Activated CD4-positive, CD25-positive, alpha-beta regulatory T cell treated with anti-CD3 and anti-CD28 coated beads, Interleukin-2, amount 50 U/mL, for 24 hours (primary cell): ENCODE results near the gene HRH1.
"Not testable (repeated sequence)": the region's sequence is repeated elsewhere in the genome, so short reads cannot be mapped to it uniquely, and the experiment has no call there.

Experiments
- ATAC-seq, 2 donors: fragments of 150-1000 bp; cut with Tn5 transposase; one replicate each; pipeline ENCODE4 v1.10.0; 2021; ENCODE audit warnings: mild to moderate bottlenecking in 1 of 2, moderate library complexity in 1 of 2

Gene HRH1

DNA sequence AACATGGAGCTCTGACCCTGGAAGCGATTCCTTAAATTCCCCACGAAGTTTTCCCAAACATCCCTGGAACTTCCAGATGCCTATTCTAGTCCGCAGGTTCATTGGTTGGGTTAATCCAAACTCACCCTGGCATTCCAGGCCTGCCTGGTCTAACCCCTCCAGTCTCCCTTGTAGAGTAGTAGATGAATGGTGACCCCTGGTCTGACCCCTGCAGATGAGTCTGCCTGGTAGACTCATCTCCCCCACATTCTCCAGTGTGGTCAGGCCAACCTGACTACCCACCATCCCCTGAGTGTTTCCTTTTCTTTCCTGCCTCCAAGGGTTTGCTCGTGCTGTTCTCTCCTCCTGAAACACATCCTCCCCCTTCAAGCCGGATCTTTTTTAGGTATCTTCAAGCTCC, 10.8 kb upstream of the HRH1 start:
- ATAC-seq: no peak

DNA sequence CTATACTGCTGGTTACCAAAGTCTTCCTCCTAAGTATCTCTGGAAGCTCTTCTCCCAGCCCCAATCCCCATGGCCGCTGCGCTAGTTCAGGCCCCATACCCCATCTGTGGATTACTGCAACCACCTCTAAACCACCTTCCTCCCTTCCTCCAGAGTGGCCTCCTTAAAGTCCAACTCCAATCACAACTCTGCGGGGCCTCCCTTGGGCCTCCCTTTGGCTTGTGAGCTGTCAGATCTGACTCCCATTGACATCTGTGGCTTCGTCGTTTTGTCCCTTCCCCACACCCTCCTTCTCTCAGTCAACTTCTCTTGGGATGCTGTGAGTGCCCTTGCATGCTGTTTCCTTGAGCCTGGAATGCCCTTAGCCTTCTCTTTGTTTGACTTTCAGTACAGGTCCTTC, 9.3 kb upstream of the HRH1 start:
- no peak for ATAC-seq

DNA sequence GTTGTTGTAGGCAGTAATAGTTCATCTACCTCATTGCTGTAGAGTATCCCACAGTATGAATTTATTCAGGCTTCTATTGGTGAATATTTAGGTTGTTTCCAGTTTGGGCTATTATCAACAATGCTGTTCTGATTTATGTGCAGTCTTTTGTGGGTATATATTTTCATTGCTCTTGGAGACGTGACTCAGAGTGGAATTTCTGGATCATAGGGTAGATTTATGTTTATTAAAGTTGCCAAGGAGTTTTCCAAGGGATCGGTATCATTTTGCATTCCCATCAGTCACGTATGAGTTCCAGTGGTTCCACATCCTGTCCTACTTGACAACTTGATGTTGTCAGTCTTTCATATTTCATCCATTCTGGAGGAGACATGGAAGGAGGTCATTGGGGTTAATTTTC, 8.4 kb upstream of the HRH1 start:
- no peak for ATAC-seq

DNA sequence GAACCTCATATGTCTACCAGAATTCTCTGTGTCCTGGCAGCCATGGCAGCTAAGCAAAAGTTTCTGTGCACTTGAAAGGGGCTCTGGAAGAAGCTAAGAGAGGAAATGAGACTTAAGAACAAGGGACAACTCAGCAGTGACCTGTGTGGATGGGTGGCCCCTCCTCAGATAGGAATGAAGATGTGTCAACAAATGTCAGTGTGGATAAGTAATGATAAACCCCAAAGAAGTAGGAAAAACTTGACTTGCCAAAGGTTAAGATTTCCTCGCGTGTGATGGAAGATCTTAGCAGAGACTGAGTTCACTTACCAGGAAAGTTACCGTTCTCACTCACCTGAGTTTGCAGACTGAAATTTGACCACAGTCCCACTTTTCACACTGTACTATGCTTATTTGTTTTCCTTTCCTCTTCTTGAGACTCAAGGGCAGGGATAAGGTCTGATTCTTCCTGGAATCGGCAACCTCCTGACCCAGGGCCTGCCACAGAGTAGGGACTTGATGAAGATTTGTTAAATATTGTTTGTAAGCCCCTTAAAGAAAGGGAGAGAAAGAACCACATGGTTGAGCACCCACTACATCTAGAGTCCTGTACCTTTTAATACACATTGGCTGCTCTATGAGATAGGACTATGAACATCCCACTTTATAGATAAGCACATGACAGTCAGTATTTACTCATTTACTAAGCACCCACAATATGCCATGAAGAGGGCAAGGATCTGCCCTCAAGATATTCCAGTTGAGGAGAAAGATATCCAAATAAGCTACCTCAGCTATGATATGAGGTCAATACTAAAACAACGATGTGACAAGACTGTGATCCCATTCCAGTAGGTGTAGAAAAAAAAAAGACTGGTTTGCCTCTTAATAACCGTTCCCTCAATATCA, 7.3 kb upstream of the HRH1 start:
- no peak for ATAC-seq

DNA sequence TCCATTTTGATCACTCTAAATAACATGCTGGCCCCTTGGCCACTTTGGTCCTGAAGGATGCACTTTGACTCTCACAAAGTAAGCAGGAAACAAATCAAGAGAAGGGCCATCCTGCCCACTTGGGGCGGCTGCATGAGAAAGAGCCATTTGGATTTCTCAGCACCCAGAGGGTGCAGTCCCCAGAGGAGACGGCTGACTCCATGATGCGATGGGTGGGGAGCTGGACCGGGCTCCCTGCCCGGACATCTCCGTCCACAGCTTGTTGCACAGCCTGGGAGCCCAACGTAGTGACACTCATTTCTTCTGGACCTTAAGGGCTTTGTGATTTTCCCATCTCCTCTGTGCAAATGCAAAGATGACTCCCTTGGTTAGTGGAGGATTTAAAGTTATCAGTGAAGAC, 4.0 kb upstream of the HRH1 start:
- no peak for ATAC-seq

DNA sequence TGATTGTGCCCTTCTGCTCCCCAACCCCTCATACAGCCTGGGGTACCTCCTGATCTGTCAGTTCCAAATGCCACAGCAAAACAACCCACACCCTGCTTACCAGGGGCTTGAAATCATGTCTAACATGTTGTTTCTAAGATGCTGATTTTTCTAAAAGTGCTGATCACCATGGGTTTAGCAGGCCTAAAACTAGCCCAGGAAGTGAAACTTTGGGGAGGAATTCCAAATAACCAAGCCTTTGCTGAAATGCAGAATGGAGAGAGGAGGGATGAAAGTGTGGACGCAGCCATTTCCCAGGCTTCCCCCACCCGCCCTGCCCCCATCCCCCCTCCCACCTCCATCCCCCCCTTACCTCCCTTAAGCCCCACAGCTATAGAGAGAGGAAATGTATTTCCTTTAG, 2.0 kb upstream of the HRH1 start:
- ATAC-seq: no peak

DNA sequence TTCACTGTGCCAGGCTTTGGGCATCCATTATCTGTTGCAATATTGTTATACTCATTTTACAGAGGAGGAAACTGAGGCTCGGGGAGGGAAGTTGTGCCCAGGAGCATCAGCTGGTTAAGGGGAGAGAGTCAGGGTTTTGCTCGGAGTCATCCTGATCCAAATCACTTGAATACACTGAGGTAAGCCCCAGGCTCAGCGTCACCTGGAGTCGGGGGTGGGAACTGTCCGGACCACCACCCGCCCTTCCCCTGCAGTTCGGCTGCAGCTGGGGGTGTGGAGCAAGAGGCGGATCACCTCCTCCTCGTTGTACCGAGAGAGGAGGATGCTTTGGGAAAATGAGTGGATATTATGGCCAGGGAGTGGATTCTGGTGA, 646 bp downstream of the HRH1 start:
- no peak for ATAC-seq

DNA sequence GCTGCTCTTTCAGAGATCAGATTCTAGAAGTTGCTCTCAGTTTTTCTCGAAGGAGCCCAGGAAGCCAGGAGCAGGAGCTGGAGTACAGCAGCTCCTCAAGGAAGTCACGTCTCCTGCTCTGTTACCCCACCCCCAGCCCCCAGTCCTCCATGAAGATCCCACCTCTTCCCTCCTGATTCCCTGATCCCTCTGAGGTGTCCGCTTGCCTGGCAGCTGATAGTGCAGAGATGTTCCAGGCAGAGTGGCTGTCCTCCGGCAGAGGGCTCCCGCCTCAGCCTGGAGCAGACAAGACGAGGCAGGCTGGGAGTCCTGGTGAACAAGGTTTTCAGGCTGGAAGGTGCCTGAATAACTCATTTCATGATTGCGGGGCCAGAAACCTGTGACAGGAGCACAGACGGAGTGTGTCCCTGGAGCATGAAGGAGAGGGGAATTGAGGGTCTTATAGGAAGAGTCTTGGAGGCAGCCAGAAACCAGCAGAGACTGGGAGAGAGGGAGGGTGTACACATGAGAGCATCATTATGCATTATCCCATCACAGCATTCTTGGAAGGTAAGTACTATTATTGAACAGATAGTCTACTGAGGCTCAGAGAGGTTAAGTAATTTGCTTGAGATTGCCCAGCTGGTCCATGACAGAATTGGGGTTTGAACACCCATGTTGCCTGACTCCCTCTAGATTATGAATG, 1.2 kb downstream of the HRH1 start:
- no peak for ATAC-seq

DNA sequence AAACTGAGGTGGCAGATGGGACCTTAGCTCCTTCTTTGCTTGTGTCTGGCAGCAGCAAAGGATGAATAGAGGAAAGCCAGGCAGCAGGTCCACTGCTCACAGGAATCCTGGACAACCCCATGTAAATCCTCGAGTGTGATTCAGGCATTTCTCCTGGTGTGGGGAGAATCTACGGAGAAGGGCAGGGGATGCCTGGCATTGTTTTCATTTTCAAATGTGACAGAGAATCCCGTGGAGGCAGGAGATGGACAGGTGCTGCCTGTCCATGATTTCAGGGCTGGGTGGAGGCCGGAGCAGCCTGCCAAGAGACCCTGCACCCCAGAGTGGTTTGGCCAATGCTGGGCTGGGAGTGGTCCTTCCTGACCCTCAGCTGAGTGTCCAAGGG, 1.7 kb downstream of the HRH1 start:
- no peak for ATAC-seq

DNA sequence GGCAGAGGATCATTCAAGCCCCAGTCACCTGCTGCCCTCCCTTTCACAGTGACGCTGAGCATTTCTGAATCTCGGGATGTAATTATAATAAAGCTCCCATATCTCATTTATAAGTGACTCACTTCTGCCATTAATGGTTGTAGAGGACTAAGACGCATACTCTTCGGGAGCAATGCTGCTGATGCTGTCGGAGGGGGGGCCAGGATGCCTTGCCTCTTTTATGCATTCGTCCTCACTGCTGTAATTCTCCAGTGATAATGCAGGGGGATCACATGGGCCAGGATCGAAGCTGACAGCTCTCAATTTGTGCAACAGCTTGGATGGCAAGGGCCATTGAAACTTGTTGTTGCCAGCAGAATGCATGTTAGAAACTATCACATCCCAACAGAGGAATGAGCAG, 3.1 kb downstream of the HRH1 start:
- ATAC-seq: no peak

DNA sequence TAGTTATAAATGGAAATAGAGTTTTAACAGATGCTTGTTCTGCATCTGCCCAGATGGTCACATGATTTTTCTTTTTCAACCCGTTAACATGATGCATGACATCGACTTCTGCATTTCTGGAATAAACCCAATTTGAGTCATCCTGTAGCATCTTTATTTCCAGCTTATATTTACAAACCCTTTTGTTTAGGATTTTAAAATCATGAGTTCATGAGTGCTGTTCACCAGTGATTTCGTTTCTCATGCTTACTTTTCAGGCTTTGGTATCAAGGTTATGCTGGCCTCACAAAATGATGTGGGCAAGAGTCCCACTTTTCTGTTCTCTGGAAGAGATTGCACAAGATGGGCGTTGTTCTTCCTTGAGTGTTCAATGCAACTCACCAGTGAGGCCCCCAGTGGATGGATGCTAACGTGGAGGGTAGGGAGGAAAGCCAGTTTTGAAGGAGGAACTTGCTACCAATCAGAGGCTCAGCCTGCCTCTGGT, 5.2 kb downstream of the HRH1 start:
- no peak for ATAC-seq

DNA sequence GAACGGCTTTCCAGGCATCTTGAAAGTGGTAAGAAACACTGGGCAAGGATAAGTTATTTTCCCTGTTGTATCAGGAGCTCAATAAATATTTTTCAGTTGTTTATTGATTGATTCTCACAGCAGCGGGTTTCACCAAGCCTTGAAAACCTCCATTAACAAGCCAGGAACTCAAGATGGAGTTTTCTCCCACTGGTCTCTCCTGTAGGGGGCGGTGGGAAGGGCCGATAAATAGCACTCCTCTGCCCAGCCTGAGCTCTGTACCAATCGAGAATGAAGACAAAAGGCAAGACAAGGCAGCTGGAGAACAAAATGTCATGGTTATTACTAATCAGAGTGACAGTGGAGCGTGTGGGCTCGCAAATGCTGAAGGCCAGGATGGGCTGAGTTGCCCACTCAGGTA, 7.4 kb downstream of the HRH1 start:
- no peak for ATAC-seq

DNA sequence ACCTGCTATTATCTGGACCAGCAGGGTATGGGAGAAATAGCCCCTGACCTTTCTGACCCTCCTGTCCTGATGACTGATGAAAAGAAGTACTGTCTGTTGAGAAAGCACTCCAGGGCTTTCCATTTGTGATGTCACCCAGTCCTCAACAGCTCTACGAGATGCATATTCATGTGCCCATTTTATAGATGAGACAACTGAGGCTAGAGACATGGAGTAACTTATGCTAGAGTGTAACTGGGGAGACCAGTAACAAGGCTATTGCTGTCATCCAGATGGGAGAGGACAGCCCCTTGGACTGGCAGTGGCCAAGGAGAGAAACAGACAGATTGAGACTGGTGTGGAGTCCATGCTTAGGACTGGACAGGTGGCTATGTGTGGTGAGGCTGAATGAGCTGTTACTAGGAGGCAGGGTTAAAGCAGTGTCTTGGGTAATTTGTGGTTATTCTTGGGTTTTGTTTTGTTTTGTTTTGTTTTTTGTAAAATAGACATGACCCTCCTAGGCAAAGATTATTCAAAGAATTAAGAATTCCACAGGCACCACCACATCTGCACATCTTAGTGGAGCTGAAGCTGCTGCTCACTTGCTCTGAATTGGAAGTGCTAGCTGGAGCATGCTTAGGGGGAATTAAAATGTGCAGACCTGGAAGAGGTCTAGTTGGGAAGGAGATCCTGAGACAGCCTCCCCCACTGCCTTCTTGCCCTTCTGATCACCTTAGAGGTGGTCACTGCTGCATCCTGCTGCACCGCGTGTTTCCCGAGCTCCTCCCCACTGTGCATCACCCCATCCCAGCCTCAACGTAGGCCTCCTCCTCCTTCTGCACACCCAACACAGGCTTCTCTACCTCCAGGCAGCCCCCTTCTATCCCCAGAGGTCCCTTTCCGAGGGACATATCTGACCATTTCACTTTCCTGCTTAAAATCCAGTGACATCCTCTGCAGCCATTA, 8.4 kb downstream of the HRH1 start:
- no peak for ATAC-seq

DNA sequence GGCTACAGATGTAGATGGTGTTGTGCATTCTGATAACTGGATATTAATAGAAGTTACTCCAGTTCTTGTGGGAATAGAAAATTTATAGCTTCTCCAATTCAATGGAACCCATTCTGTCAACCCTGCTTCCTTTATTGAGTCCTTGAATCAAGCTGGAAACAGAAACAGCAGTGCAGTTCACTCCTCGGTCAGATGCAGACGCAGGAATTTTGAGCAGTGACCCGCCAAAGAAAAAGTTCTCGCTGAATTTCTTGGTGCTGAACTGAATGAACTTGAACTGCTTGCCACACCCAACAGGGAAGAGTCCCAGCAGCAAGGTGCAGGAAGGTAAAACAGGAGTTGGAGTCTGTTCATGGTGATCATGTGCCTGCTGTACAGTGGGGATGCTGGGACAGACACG, 10.3 kb downstream of the HRH1 start:
- ATAC-seq: no peak

DNA sequence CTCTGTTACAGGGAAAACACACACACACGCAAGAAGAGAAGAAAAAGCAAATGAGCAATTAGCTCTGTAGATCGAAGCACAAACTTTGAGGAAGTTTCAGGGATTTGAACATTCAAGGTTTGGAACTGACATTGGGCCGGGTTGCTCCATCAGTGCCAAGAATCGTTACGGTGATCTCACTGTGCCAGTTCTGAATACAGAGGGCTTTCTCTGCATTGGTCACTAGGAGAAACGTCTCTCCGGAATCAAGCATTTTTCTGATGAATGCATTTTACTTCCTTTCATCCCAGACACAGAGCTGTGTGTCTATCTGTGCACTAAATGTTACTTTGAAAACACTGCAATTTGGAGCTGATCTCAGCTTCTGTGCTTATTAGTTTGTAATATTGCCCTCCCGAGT, 11.2 kb downstream of the HRH1 start:
- no peak for ATAC-seq

DNA sequence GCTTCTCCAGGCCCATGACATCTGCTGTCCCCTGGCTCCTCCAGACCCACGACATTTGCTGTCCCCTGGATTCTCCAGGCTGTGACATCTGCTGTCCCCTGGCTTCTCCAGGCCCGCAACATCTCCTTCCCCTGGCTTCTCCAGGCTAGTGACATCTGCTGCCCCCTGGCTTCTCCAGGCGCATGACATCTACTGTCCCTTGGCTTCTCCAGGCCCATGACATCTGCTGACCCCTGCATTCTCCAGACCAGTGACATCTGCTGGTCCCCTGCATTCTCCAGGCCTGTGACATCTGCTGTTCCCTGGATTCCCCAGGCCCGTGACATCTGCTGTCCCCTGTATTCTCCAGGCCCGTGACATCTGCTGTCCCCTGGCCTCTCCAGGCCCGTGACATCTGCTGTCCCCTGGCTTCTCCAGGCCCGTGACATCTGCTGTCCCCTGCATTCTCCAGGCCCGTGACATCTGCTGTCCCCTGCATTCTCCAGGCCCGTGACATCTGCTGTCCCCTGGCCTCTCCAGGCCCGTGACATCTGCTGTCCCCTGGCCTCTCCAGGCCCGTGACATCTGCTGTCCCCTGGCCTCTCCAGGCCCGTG, 12.6 kb downstream of the HRH1 start:
- ATAC-seq: not testable (repeated sequence)

DNA sequence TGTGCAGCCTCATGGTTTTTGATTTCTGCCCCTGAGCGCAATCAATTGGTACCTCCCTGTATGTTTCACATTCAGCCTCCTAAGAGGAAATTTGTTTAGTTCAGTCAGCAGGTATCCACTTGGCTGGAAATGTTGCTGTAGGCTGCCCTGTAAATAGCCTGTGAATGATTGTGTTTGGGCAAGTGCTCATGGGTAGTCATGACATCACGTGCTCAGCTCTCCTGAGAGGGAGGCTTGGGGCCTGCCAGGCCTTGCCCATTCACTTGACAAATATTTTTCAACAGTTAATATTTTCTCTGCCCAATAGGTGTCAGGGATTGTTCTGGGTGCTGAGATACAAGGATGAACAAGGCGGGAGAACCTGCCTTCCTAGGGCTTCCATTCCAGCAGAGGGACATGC, 13.3 kb downstream of the HRH1 start:
- ATAC-seq: no peak

DNA sequence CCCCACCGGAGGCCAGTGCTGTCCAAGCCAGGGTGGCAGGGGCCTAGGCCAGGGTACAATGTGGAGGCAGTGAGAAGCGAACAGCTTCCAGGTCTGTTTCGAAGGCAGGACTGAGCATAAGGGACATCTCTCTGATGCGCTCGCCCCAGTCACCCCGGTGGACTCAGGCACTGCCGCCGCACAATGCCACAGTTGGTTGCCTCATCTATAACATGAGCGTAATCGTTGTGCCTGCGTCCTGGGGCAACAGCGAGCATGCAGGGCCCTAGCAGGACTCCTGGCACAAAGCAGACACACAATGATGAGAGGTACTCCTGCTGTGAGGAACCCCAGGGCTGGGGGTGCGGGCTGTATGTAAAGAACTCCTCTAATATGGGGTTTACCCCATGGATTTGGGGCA, 14.1 kb downstream of the HRH1 start:
- ATAC-seq: no peak

DNA sequence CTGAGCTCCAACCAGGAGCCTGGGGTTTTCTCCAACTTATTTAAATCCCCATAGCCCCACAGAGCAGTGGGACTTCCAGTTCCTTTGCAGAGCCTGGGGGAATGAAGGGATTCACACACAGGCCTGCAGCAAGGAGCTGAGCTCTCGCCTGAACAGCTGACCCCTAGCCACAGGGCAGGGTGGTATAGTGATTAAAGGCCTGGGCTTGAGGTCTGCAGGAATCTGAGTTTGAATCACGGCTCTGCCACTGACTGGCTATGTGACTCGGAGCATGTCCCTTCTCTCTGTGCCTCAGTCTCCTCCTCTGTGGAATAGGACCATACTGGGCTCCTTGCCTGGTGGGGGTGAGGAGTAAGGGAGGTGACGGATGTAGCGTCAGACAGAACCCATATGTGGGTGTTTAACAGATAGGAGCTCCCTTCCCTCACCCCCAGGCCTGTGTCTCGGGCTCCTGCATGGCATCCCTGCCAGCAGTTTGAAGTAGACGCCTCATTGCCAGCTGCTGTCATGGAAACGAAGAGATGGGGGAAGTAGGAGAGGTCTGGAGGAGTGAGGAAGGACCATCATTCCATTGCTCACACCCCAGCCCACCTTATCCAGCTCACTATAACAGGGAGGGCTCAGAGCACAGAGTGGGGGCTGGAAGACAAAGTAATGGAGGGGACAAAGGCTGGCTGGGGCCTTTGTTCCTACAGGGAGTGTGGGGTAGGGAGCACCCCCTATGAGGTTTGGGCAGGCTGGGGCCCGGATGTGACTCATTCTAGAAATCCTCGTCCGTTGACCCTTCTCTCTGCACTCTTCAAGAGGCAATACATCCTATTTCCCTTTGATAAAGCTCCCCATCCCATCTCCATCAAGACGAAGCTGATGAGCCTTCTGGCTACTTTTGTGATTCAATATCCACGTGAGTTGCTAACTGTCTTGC, 14.8 kb downstream of the HRH1 start:
- no peak for ATAC-seq

DNA sequence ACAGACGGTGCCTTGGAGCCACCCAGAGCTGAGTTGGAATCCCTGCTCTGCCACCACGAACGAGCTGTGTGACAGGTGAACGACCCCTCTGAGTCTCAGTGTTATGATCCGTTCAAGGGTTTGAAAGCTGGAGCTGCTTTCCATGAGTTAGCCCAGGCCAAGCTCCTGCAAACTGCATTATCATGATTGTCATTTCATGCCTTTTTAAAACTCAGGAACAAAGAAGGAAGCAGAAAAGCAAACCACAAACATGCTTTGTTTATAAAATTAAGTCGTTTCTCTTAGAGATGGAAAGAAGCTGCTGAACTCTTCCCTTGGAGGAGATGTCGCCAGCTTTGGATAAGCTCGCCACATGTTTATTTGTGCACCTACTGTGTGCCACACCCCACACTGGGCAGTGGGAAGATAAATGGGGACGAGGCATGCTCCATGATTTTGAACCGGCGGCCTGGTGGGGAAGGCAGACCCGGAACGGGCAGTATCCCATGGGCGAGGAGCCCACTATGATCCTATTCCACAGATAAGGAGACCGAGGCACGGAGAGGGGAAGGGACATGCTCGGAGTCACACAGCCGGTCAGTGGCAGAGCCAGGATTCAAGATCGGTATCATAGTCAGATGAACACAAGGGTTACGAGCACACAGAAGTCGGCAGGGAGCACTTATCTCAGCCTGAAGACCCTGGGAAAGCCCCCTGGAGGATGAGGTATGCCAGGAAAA, 15.9 kb downstream of the HRH1 start:
- no peak for ATAC-seq

DNA sequence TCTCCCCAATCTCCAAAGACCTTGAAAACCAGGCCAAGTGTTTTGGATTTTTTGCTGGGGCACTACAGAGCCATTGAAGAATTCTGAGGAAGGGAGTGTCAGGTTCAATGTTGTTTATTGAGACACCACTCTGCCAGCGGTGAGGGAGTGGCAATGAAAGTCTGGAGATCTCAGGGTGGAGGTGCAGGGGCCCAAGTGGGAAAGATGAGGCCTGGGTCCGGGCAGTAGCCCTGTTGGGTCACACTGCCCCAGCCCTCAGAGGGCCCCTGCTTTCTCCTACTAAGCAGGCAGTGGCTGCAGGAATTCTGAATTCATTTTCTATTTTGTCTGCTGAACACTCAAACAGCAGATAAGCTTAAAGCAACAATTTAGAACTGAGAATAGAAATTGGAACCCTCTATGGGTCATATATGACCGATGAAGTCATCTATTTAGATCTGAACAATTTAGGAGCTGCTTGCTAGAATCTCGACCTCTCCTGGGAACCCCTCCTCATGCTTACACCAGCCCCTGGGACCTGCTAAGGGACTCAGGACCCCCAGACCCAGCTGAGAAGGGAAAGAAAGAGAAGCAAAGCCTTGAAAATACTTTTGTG, 17.9 kb downstream of the HRH1 start:
- ATAC-seq: no peak
